Stimulated activated CD8-positive, alpha-beta memory T cell treated with anti-CD3 and anti-CD28 coated beads, Interleukin-7, amount 100 ng/mL, for 4 hours (primary cell): ENCODE data around the gene MEP1B.
"Not testable (repeated sequence)": the region's sequence is repeated elsewhere in the genome, so short reads cannot be mapped to it uniquely, and the experiment has no call there.

Source experiments
- DNase-seq, 2 donors: peaks; one replicate each; pipeline ENCODE4 v3.0.0-alpha.2; 2020; ENCODE audit warnings: low read depth in 2 of 2

The MEP1B gene

DNA sequence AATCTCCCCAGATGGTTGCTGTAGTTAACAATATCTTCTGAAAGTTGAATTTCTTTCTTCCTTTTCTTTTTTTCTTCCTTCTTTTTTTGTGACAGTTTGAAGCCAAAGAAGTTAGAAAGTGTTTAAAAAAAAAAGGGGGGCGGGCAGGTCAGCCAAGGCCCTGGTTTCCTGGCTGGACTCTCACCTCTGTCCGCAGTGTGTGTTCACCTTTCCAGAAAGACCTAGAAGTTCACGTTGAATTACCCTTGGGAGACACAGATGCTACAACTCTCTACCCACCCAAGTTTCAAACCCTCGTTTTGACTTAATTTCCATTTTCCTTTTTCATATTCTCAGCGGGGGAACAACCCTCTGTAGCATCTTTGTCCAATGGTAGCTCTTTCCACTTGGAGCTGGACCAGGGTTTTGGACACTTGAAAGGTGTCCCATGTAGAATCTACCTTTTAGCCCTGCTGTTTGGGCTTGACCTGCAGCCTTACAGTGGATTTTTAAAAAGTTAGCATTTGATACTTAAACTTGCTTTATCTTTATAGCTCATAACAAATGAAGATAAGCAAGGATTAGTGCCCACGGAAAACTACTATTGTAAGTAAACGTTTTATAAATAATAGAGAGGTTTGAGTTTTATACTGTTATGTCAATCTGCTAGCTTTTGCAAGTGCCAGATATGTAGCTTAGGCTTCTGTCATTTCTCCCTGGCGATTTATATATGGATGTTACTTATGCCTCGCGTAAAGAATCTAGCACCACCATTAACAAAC, 20.0 kb downstream of the MEP1B start:
- no peak for DNase-seq

DNA sequence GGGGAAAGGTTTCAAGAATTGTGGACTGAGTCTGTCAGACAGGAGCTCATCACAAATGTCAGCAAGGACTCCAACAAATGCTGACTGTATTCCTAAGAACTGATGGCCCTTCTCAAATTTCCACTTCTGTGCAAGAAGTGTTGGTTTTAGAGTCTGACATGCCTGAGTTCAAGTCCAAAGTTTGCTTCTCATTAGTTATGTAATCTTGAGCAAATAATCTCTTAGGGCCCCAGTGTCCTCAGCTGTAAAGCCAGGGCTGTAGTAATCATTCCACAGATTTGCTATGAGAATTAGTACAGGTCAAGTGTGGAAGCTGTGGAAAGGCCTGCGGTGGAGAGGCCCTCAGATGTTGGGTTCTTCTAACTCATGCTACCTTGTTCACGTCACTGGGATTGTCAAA, 23.9 kb downstream of the MEP1B start:
- no peak for DNase-seq

DNA sequence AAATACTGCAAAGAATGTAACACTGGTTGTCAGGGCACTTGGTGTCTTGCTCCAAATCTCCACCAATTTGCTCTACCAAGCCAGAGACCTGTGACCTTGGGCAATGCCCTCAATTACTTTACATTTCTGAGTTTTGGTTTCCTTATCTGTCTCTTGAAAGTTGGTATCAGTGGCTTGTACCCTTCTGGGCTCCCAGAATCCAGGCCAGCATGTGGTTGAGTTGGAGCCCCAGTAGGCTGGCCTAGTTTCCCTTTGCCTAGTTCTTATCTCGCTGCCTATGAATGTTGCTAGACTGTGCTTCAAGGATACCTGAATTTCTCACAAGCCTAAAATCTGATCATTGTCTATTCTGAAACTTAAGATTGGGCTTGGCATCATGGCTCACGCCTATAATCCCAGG, 26.6 kb downstream of the MEP1B start:
- no peak for DNase-seq

GRCh38 chr18:32219431-32220018, 29.7 kb downstream of the MEP1B start:
- DNase-seq, result no peak

- DNase-seq, result not testable (repeated sequence)
Observed at GRCh38 chr18:32233348-32233747, 43.5 kb downstream of the MEP1B start.

GRCh38 chr18:32237049-32237448, 47.2 kb downstream of the MEP1B start:
- no peak for DNase-seq

DNA sequence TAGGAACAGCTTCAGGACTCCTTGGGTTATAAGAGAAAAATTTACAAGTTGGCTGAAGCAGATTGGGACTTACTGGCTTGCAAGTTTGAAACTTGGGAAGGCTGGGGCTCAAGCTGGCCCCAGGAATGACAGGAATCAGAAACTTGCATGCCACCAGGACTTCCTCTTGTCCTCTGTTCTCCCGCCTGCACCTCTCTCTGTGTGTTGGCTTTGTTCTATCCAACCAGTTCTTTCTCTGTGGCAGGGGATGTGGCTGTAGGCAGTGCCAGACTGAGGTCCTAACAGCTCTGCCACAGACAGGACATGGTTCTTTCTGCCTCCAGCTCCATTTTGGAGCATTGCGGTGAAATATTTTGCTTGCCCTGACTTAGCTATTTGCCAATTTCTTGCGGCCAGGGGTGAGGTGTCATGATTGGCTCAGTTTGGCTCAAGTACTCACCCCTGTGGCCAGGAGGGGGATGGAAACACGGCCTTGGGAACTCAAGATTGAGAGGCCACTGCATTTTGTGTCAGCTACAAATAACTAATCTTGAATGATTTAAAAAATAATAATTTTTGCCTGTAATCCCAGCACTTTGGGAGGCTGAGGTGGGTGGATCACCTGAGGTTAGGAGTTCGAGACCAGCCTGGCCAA, 48.9 kb downstream of the MEP1B start:
- DNase-seq, result no peak

DNA sequence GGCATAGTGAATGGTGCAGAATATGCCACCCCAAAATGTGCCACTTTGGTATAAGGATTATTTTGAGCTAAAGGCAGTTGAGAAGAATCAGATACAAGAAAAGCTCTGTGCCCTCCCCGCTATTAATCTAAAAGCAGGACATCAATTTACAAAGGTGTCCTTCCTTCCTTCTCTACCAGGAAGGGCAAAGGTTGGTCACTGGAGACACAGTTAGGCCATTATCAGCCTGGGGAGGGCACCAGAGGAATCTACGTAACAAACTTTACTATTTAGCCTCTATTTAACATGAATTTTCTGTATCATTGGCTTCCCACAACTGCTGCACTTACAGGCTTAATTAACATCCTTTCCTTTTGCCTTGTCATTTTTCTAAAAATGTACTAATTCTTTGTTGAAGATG, 52.6 kb downstream of the MEP1B start:
- no peak for DNase-seq

DNA sequence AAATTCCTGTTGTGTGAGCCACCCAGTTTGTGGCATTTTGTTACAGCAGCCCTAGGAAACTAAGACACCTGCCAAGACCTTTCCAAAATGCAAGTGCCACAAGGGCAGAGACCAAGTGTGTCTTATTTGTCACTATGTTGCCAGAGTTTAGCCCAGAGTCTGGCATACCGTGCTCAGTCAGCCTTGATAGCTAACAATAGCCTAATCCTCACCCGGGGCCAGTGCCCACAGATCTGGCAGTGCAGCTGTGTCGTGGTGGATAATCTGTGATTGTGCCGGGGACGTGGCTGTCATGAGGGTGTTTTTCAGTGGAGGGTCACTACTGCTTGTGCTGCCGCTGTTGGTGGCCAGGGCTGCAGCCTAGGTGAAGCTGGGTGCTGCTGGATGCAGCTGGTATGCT, 53.5 kb downstream of the MEP1B start:
- no peak for DNase-seq

GRCh38 chr18:32244881-32245280, 55.0 kb downstream of the MEP1B start:
- no peak for DNase-seq

DNA sequence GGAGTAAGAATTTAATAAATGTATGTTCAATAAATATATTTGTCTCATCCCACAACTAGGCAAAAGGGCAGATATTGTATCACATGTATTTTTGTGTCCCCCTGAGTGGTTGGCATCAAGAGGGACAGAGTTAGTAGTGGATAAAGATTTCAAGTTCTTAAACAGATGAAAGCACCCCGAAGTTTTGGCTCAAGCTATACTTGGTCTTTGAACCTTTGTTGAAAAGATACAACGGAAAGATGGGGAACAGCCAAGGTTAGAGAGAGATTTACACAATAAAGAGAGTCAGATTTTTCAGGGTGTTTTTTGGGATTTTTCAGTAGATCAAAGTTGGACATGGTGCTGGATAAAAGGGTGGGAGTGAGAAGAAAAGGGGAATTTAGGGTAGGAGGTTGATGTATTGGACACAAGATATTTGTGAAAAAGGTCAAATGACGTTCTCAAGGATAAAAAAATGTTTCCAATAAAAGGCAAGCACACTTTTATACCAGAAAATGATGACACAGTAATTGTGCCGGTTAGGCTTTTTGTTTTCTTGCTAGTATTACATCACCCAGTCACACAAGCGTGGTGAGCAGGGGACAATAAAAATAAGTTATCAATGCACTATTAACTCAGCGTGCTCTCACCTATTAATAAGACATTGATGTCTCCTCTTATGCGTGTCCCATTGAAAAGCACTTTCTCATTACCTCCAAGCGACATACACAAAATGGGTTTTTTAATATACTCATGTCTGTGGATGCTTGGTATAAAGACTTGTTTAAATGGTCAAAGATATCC, 59.5 kb downstream of the MEP1B start:
- DNase-seq, result no peak

GRCh38 chr18:32251466-32251865, 61.6 kb downstream of the MEP1B start:
- DNase-seq, result no peak

GRCh38 chr18:32252141-32252860, 62.5 kb downstream of the MEP1B start:
- DNase-seq, result no peak

DNA sequence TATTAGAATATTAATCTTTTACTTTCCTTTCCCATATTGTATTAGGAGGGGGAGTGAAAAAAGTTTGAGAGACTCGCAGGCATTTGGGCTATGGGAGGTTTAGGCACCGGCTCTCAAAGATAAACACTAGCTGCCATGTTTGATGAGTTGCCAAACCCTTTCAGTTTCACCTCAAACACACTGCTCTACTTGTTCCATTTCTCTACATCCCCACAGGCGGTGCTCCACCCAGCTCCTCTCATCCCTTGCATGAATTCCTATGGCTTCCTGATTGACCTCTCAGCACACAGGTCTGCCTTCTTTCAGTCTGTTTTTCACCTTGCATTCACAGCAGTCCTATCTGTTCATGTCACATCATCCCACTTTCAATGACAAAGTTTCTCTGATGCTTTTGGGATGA, 65.7 kb downstream of the MEP1B start:
- DNase-seq, result no peak

DNA sequence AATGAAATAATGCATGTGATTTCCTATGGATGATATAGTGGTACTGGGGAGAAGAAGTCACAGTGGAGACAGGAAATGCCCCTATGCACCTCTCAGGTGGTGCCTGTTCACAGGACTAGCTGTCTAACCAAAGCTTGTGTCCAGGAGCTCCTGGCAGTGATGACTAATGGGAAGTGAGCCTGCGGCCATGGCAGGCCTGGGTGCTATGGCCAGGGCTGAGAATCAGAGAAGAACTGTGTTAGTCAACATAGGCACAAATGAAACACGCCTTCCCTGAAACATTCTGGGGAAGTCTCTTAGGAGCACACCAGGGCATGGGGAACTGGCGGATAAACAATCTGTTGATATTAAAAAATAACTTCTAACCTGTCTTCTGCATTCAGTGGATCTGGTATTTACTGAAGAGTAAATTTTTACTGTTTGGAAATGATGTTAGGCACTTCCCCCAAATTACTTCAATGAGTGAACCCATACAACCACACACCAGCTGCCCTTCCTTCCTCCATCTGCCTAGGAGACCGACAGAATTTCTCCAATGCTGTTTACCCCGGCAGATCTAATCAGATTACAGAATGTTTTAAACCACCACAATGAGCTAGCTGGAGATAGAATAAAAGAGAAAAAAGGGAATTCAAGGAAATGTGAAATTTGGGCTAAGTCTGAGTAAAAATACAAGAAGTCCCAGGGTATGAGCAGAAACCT, 67.4 kb downstream of the MEP1B start:
- DNase-seq, result no peak

- DNase-seq, result no peak
Observed at GRCh38 chr18:32258148-32258547, 68.3 kb downstream of the MEP1B start.

GRCh38 chr18:32258558-32259204, 68.8 kb downstream of the MEP1B start:
- DNase-seq, result no peak

GRCh38 chr18:32259553-32259952, 69.7 kb downstream of the MEP1B start:
- DNase-seq, result no peak

GRCh38 chr18:32261003-32261402, 71.2 kb downstream of the MEP1B start:
- no peak for DNase-seq

DNA sequence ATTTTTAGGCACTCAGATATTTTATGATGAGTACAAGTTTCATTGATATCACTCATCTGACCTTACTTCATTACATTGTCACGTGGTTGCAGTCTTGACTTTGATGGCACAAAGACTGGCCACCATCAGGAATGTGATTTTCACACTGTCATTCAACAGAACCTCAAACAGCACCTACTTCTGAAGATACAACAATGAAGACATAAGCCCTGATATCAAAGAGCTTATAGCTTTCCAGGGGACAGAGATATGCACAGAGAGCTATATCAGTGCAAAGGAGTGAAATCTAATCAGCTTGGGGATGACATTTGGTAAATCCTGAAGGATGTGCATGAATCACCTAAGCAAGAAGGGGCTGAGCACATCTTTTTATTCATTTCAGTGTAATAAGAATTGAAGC, 72.3 kb downstream of the MEP1B start:
- no peak for DNase-seq

DNA sequence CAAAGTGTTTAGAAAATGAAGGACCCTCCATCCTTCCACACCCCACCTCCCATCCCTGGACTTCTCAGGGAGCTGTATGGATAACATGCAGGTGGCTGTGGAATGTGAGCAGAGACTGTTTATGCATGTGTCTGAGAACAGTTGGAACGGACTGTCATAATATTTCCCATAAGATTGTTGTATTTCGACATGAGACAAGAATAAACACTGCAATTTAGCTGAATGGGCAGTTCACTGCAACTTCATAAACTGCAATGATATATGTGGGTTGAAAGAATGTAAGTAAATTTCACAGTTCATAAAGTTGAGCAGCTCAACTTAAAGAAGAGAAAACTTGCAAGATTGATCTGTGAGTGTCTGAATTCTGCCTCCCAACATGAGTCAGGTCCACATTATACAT, 74.6 kb downstream of the MEP1B start:
- DNase-seq, result no peak
